Duodenal mucosa (tissue), 2 donors: ENCODE data around the gene LTBP2.
A peak's percentile ranks its signal among the peaks of the same experiment; 100 is the strongest.

Experiments
- H3K27ac ChIP-seq: one replicate; pipeline ENCODE4 v1.7.0; 2013; ENCODE audit warnings: low read depth, low read length
- H3K27me3 ChIP-seq, 2 donors: one replicate each; pipeline ENCODE4 v1.7.0; 2013; ENCODE audit warnings: low read length in 2 of 2, control low read depth in 1 of 2; ENCODE audit not compliant: insufficient read depth in 2 of 2, control insufficient read depth in 1 of 2
- H3K36me3 ChIP-seq, 2 donors: one replicate each; pipeline ENCODE4 v1.7.0; 2013; ENCODE audit warnings: low read length in 2 of 2, control low read depth in 1 of 2; ENCODE audit not compliant: insufficient read depth in 2 of 2, control insufficient read depth in 1 of 2
- H3K4me1 ChIP-seq, 2 donors: one replicate each; pipeline ENCODE4 v1.7.0; 2013; ENCODE audit warnings: low read length in 2 of 2, control low read depth in 1 of 2; ENCODE audit not compliant: insufficient read depth in 2 of 2, control insufficient read depth in 1 of 2
- H3K4me3 ChIP-seq, 2 donors: one replicate each; pipeline ENCODE4 v1.7.0; 2013; ENCODE audit warnings: low read length in 2 of 2, low read depth in 1 of 2
- H3K9ac ChIP-seq, 2 donors: one replicate each; pipeline ENCODE4 v1.7.0; 2013; ENCODE audit warnings: low read length in 2 of 2, low read depth in 1 of 2
- H3K9me3 ChIP-seq, 2 donors: one replicate each; pipeline ENCODE4 v1.7.0; 2013; ENCODE audit warnings: low read length in 2 of 2, control low read depth in 1 of 2; ENCODE audit not compliant: control insufficient read depth in 1 of 2

LTBP2 gene

GRCh38 chr14:74593241-74593953 lies 18.6 kb downstream of the LTBP2 start:
- H3K27ac ChIP-seq, result peak overlapping the region; percentile 38
- no peak overlapping the region for H3K9ac ChIP-seq
- no peaks in the 10 kb centered on the region for H3K27me3 ChIP-seq
- H3K4me1 ChIP-seq, result peaks cover 18 to 21% of the 10 kb centered on the region in 2 donors
- no peaks in the 10 kb centered on the region for H3K36me3 ChIP-seq
- H3K4me3 ChIP-seq, result no peak overlapping the region
- H3K9me3 ChIP-seq, result no peaks in the 10 kb centered on the region

- no peak overlapping the region for H3K4me3 ChIP-seq
- H3K27me3 ChIP-seq, result no peaks in the 10 kb centered on the region
- peaks cover 18 to 21% of the 10 kb centered on the region in 2 donors for H3K4me1 ChIP-seq
- no peak overlapping the region for H3K9ac ChIP-seq
- peak overlapping the region; percentile 38 for H3K27ac ChIP-seq
- no peaks in the 10 kb centered on the region for H3K9me3 ChIP-seq
- no peaks in the 10 kb centered on the region for H3K36me3 ChIP-seq
These were observed 19.4 kb downstream of the LTBP2 start for GRCh38 chr14:74592476-74593201.

- no peaks in the 10 kb centered on the region for H3K27me3 ChIP-seq
- no peaks in the 10 kb centered on the region for H3K9me3 ChIP-seq
- no peak overlapping the region for H3K4me3 ChIP-seq
- H3K4me1 ChIP-seq, result peaks cover 18 to 21% of the 10 kb centered on the region in 2 donors
- no peak overlapping the region for H3K9ac ChIP-seq
- H3K36me3 ChIP-seq, result no peaks in the 10 kb centered on the region
- no peak overlapping the region for H3K27ac ChIP-seq
These were observed 20.1 kb downstream of the LTBP2 start for GRCh38 chr14:74591899-74592298.

- no peaks in the 10 kb centered on the region for H3K27me3 ChIP-seq
- H3K4me1 ChIP-seq, result peaks cover 18 to 21% of the 10 kb centered on the region in 2 donors
- no peak overlapping the region for H3K9ac ChIP-seq
- H3K4me3 ChIP-seq, result no peak overlapping the region
- no peak overlapping the region for H3K27ac ChIP-seq
- H3K9me3 ChIP-seq, result no peaks in the 10 kb centered on the region
- H3K36me3 ChIP-seq, result no peaks in the 10 kb centered on the region
These were observed 20.6 kb downstream of the LTBP2 start for GRCh38 chr14:74591394-74591793.

GRCh38 chr14:74589291-74589879 lies 22.7 kb downstream of the LTBP2 start:
- H3K9ac ChIP-seq, result no peak overlapping the region
- H3K4me3 ChIP-seq, result no peak overlapping the region
- H3K27me3 ChIP-seq, result no peaks in the 10 kb centered on the region
- H3K36me3 ChIP-seq, result no peaks in the 10 kb centered on the region
- H3K27ac ChIP-seq, result no peak overlapping the region
- H3K9me3 ChIP-seq, result no peaks in the 10 kb centered on the region
- H3K4me1 ChIP-seq, result peaks cover 12 to 20% of the 10 kb centered on the region in 2 donors

- Histone ChIP-seq H3K4me1 (no peaks in the 10 kb centered on the region), H3K27ac (no peak overlapping the region), H3K36me3 (no peaks in the 10 kb centered on the region)
These were observed 24.7 kb downstream of the LTBP2 start for GRCh38 chr14:74587363-74587707.

GRCh38 chr14:74586681-74587362 lies 25.2 kb downstream of the LTBP2 start:
- Histone ChIP-seq H3K27me3 (no peaks in the 10 kb centered on the region), H3K36me3 (no peaks in the 10 kb centered on the region), H3K4me3 (no peak overlapping the region), H3K4me1 (no peaks in the 10 kb centered on the region), H3K9me3 (no peaks in the 10 kb centered on the region), H3K9ac (no peak overlapping the region), H3K27ac (no peak overlapping the region)

More at GRCh38 chr14:74587363-74587707, 24.7 kb downstream of the LTBP2 start:
- Histone ChIP-seq H3K9ac (no peak overlapping the region), H3K27me3 (no peaks in the 10 kb centered on the region), H3K4me3 (no peak overlapping the region), H3K9me3 (no peaks in the 10 kb centered on the region)

- Histone ChIP-seq H3K4me3 (no peak overlapping the region), H3K9ac (no peak overlapping the region), H3K27me3 (no peaks in the 10 kb centered on the region), H3K27ac (no peak overlapping the region), H3K36me3 (no peaks in the 10 kb centered on the region), H3K9me3 (no peaks in the 10 kb centered on the region), H3K4me1 (no peaks in the 10 kb centered on the region)
These were observed 26.4 kb downstream of the LTBP2 start for GRCh38 chr14:74585406-74586335.

GRCh38 chr14:74584951-74585350 lies 27.1 kb downstream of the LTBP2 start:
- Histone ChIP-seq H3K27ac (no peak overlapping the region), H3K9ac (no peak overlapping the region), H3K4me3 (no peak overlapping the region), H3K9me3 (no peaks in the 10 kb centered on the region), H3K36me3 (no peaks in the 10 kb centered on the region), H3K27me3 (no peaks in the 10 kb centered on the region), H3K4me1 (no peaks in the 10 kb centered on the region)
